Hematopoietic multipotent progenitor cell treated with erythropoietin and hydrocortisone succinate and interleukin-3 and kit ligand, for 4 days (in vitro differentiated cells): ENCODE results near the gene IRX2.
A peak's percentile ranks its signal among the peaks of the same experiment; 100 is the strongest.

ENCODE experiments used
- DNase-seq: peaks from one replicate; pipeline ENCODE4 v3.0.0-alpha.2; 2015

IRX2 gene

DNA sequence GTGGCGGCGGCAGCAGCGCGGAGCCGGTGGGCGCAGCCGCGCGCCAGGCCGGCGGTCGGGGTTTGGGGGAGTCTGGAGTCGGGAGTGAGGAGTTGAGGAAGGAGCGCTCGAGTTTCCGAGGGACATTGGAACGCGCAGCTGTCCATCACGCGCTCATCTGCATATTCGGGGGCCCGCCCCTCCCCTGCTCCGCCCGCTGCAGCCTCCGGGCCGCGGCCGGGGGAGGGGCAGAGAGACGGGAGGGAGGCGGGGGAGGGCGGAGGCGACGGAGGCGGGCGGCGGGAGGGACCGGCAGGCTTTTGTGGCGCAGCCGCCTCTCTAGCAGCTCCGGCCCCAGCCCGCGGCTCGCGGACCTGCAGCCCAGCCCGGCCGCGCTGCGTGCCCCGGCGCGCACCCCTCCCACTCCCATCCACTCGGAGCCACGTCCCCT, at the start of gene IRX2:
IRX2 (minus strand) TSS at position 86 of the 430 bp plus-strand sequence. CDS start 264 bp downstream, outside the sequence.
- peak; percentile 69 for DNase-seq

DNA sequence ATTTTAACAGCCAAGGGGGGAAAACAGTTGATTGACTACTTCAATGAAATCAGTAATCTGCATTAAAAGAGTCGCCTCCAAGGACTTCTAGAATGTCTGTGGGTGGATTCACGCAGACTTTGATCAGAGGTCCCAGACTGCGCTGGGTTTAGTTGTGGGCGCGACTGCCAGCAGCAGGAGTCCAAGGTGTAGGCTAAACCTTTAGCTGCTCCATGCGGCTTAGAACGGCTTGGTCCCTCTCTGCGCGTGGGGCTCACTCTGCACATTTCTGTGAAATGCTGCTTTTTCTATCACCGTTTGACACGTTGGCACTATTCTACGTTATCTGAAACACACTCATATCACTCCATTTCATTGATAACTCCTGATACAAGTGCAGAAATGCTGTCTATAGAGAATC, 48.6 kb upstream of the IRX2 start:
- DNase-seq, result no peak

DNA sequence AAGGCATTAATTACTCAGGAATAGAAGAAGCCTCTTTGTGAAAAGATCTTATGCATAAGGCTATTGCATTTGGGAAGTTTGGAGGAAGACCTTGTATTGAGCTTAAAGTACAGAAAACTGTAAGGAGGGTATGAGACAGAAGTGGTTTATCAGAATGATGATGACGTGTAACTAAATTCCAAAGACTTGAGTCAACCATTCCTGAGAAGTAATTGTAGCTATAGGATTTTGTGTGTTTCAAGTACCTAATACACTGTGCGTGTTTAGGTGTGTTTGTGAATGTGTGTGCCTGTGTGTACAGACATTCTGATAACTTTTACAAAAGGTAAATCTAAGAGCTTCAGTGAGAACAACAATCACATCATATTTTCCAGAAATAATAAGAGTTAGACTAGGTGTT, 46.5 kb upstream of the IRX2 start:
- no peak for DNase-seq

DNA sequence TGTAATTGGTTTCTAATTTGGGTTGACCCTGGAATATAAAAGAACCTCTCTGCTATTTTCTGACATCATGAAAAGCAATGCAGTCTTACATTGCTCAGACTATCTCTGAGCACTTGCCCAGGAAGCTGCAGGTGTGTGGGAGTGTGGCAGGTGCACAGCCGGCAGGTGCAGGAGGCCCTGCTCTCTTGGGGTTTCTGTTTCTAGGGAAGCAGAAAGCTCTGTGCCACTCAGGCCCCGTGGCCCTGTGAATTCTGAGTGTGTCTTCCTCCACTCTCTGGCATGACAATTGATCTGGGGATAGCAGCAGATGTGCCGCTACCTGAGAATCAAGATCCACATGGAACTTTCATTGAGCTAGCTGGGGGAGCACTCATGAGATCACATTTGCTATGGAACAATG, 45.7 kb upstream of the IRX2 start:
- DNase-seq, result no peak

DNA sequence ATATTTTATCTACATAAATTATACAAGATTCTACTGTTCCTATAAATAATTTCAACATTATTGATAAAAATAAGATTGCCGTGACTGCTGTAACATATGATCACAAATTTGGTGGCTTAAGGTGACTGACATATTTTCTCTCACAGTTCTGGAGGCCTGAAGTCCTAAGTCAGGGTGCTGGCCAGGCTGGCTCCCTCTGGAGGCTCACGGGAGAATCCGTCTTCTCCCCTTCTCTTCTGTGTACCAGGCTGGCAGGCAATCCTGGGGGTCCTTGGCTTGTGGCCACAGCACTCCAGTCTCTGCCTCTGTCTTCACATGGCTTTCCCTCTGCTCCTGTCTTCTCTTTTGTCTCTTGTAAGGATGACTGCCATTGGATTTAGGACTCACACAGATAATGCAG, 31.7 kb upstream of the IRX2 start:
- DNase-seq, result peak; percentile 1

DNA sequence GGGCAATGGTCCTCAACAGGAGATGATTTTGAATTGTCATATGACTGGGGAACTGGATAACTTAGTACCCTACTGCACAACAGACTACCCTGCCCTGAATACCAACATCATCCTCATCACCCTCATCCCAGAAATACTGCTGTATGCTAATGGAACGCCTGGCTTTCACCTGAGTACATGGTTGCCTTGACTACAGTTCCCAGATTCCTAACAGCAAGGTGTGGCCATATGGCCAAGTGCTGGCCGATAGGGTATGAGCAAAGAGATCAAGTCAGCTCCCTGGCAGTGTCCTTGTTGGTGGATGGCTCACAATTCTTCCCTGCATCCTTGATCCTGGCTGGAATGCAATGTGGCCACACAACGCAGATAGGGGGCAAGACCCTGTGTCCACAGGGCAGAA, 31.2 kb upstream of the IRX2 start:
- DNase-seq, result no peak

DNA sequence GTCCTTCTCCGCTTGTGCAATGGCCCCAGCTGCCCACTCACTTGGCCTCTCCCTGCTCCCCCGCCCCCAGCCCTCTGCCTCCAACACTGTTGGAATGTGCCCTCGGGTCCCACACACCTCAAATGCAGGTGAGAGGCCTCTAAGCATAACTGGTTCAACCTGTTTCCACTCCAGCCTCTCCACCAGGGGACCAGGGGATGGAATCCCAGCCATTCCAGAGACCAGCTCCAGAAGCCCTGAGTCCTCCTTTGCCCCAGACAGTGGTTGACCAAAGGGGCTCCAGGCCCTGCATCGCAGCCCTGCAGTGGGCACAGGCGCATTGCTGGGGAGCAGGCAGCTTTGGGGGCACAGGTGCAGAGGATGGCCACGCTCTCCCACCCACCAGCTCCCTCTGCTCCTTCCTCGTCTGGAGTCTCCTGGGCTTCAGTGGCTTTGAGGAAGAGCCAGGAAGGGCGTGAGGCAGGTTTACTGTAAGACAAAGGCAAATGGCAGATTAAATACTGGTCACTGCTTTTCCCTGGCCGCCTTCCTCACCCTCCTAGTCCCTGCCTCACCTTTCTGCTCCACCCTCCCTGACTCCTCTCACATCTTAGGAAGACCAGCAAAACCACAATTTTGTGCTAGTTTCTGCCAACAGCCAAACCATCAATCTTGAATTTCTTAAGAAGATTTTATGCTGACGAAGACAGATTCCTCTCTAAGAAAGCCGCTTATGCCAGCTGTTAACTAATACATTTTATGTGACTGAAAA, 29.1 kb upstream of the IRX2 start:
- no peak for DNase-seq

DNA sequence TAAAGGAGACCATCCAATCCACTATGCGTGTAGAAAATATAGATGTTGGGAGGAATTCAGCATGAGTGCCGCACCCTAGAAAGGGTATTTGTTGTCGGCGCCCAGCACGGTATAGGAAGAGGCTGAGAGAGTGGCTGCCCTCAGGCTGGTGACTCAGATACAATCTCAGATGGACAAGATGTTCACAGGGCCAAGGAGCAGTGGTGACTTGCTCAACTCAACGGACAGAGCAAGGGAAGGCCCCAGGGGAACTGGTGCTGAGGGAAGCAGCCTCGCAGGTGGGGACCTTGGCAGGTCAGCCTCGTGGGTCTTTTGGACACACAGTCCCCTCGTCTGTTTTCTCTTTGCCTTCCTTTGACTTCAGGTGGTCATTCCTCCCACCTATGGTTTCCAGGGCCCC, 28.0 kb upstream of the IRX2 start:
- DNase-seq, result no peak

DNA sequence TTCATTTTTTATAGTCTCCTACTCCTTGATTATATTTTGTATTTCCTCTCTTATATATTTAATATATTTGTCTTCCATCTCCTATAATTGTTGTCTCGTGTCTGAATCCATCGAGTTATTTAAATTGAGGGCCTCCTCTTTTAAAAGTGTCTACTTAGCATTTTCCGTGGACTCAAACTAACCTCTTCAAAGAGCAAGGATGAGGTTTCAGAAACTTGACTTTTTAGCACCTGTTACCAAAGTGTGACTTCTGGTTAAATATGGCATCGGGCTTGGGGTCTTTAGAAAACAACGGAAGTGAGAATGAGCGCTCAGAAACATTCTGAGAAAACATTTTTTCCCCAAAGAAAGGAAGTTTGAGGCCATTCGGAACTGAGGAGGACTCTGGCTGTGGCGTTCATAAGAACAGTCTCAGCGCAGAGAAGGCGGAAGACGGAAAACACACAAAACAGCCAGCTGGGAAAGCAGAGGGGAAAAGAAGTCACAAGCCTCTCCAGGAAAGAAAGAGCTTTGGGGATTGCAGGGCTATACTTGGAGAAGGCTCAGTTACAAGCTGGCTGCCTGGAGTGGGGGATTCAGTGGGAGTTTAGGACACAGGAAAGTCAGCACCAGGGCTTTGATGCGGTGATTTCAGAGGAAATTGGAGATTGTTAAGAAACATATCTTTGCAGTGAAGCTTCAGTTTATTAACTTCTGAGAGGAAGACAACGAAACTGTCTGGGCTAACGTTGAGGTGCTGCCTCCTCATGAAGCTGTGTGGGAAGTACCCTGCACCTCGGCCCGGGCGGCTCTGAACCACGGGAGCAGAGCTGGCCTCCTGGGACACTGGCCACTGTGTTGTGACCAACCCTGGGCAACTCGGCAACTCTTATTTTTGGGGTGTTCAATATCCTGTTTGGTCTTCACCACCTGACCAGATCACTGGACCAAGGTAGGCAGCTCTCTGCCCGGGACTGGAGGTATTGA, 25.1 kb upstream of the IRX2 start:
- no peak for DNase-seq

DNA sequence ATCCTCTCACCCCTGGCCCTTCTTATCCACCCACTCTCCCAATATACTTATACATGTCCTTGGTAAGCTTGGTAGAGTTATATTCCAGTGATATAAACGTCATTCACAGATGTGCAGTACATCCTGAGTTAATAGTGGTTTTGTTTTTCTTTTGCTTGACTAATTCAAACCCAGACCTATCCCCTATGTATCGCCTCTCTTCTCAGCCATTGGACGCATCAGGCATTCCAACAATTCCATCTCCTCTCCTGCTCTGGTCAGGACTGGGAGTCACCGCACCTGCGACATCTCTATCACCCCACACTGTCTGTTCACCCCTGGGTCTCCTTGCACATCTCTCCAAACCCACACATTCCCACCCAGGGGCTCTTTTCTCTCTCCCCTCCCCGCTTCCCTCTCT, 21.9 kb upstream of the IRX2 start:
- DNase-seq, result no peak

DNA sequence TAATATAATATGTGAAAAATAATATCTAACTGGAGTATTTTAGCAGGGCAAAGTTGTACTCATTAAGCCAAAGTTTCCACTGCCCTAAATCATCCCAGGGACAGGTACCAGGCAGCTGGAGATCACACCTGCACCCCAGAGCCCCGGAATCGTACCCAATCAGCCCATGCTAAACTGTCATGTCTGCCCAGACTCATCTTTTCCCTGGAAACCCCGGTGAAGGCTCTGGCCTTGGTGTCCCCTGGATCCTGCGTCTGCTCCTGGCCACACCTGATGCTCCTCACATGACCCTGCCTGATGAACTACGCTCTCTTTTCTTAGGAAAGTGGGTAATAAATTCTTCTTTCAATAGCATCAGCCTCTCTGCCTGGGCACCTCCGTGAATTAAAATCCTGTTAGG, 15.6 kb upstream of the IRX2 start:
- DNase-seq, result no peak

DNA sequence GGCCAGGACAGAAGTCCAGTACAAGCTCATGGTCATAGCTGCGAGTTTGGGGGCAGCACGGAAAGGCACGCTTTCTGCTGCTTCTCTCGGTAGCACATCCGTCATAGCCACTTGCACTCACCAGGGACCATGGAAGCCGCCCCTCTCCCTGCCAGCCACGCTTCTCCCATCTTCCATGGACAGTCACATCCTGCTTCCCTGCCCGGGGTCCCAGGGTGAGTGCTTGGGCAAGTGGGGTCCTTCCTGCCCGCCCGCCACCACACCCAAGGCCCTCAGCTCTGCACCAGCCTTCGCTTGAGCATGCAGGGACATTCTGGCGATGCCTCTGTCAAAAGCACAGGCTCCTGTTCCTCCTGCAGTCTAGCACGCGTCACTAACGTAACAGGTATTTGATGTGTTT, 13.1 kb upstream of the IRX2 start:
- DNase-seq, result no peak

DNA sequence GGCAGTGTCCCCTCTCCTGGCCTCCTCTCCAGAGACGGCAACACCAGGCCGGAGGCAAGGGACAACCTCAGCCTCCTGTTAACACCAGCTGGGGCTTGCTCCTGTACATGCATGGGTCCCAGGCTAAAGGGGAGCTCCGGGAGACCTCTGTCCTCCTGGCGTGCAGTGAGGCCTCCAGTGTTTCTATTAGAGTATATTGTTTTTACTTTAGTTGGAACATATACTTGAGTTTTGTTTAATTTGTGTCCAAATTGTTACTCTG, 12.0 kb upstream of the IRX2 start:
- no peak for DNase-seq

DNA sequence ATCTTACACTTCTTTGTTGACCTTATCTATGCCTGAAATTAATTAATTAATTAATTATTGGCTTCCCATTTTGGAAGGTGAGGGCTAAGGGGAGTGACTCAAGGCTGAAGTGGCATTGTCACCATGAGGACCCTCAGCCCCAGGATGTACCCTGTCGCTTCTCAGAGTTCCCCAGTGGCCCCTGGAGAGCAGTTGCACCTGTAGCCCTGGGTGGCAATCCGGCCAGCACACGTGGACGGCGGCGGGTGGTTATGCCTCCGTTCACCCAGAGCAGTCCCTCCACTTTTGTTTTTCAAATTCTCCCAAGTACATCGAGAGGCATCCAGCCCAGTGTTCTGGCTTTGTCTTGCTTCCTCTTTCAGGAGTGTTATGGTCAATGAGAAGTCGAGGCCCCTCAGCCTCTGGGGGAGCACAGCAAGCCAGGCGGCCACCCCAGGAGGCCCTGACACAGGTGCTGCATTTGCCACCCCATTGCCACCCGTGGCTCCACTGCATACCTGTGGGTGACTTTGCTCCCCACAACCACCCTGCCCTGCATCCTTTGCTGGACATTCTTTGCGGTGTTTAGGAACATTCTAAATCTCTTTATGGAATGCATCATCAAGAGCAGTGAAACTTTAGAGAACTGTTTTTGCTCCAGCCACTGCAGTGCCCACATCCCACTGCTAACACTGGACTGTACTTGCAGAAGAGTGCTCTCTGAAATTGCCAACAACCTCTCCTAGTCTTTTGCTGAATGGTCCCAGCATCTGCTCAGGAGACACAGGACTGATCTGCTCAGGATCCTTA, 11.5 kb upstream of the IRX2 start:
- no peak for DNase-seq

DNA sequence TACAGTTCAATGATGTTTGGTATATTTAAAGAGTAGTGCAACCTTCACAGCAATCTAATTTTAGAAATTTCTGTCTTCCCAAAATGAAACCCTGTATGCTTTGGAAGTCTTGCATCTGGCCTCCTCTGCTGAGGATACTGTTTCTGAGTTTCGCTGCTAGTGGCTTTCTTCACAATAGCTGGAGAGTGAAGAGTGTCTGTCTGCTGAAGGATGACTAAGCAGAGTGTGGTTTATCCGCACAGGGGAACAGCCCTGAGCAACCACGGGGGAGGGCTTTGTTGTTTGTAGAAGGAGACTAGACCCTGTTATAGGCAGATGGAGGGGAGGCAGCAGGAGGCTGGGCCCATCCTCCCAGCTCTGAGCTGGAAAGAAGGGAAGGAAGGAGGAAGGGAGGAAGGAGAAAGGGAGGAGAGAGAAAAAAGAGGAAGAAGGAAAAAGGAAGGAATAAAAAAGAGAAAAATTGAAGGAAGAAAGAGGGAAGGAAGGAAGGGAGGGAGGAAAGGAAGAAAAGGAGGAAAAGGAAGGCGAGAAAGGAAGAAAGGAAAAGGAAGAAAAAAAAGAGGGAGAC, 10.5 kb upstream of the IRX2 start:
- DNase-seq, result no peak

DNA sequence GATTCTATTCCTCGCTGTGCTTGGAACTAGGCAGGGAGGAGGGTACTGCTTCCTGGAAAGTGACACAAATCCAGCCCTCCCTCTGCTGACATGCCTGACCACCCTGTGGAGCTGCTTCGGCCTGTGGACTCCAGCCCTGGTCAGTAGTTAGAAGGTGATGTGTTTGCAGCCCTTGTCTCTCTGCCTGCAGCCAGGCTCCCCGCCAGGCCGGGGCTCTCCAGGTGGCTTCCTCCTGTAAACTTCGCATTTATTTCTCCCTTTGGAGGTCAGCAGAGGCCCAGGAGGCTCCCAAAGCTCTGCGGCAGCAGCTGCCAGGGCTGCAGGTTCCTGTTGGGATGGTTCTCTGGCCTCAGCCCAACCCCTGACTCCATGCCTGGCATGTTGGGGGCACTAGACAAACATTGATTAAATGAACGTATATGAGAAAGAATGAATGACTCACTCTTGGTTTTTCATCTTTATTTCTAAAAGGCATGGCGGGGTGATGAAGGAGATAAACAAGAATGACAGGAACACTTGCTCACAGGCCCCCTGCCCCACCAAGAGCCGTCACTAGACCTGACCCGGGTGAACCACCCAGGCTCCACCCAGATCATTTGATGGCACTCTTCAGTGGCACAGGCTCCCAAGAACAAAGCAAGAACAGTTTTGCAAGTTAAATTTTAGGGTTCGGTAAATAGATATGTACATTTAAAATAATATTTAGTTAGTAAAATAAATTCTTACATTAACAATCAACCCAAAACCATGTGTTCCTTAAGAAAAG, 8.4 kb upstream of the IRX2 start:
- DNase-seq, result no peak

DNA sequence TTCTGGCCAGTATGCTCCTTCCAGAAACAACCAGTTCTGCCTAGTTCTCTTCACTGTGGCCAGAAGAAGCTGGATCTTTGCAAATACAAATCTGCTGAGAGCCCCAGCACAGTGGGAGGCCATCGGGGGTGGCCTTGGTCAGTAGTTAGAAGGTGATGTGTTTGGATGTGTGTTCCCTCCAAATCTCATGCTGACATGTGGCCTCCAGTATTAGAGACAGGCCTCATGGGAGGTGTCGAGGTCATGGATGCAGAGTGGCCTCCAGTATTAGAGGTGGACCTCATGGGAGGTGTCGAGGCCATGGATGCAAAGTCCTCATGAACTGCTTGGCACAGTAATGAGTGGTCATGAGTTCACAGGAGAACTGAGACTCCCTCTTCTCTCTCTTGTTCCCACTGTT, 7.6 kb upstream of the IRX2 start:
- DNase-seq, result no peak

DNA sequence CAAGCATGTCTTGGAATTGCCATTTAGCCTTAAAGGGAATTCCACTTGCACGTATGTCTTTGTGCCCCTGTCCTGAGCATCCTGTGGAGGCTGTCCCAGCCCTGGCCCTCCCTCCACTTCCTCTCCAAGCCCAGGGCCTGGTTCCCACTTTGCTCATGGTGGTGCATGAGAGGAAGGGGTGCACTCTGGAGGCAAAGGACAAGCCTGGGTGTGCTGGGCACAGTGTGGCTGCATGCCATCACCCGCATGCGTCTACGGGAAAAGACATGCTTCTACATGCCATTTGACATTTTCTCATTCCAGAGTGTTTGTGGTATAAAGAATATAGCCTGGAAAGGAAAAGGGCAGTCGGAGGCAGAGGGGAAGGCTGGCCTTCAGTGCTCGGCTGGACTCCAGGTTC, 7.2 kb upstream of the IRX2 start:
- DNase-seq, result no peak

DNA sequence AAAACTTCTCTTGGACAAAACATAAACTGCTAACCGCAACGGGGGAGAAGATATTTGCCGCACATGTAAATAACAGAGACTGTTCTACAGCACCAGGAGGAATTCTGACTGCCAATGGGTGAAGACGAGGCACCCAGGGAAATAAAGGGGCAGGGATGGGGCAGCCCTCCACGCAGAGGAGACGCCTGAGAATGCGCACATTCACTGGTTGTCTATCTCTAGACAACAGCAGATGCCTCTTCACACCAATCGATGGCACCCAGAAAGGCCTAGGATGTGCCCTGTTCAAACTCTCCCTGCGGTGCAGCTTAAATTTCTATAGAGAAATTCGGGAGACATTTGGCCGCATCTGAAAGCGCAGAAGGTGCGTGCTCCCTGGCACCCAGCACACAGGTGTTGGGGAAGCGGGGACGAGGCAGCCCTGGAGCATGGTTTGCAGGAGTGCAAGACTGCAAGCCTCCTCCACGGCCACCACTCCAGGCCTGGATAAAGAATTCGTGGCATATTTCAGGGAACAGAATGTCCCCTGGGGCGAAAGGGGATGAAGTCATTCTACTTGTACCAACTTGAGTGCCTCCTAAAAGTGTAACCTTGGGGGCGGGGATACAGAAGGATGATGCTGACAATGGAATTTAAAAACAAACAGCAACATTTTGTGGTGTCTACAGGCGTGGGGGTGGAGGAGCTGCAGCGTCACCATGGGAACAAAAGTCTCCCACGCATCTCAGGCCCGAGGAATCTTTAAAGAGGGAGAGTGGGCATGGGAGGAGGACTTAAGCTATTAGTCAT, 6.3 kb upstream of the IRX2 start:
- DNase-seq, result no peak

DNA sequence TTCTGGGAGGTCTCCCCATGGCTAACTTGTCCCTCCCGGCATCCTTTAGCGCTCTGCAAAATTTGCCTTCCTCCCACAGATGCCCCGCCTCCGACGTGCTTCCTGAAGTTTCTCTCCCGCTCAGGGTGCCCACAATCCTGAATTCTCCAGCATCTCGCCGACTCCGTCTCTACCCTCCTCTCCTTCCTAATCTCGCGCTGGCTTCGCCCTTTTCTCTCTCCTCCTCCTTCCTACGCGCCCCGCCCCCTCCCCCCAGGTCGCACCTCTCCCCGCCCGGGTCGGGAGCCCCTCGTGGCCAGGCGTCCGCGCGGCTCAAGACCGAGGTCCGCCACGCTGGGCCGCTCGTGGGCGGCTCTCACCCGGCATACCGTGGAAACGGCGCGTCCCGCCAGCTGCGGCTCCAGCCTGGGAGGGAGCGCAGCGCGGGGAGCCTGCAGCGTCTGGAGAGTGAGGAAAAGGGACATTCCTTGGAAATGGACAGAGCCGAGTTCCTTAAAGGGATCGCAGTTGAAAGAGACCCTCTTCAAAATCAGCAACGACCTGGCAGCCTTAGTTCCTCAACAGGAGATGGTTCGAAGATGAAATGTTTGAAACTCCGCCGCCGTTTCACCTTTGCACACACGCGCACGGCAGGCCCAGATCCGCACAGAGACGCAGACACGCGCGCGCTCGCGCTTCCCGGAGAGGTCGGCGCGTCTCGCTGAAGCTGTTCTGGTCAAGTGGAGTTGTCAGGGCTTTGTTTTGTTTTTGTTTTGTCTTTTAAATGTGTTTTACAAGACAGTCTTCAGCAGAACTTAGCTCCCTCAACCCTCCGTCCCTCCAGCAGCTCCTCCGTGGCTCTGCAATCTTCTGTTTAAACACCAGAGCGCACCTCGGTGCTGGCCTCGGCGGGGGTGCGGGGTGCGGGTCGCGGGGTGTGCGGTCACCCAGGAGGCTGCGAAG, 5.0 kb upstream of the IRX2 start:
- DNase-seq, result no peak
